A549 treated with CORT108297 at 1 μM for 4 hours (cell line): ENCODE results near the gene S100G. TPM values are rescaled to one million over a fixed set of nuclear protein-coding genes. Genes with fewer than 3 reads are reported as not detected.

ENCODE experiments used
- total RNA-seq: library from RNA; stranded (reverse); fragments of 200-300 nt; extraction: Qiagen RNA extraction; gene quantifications from 5 replicates; pipeline ENCODE4 v1.2.3, GENCODE V29; 2022

The S100G gene, protein sequence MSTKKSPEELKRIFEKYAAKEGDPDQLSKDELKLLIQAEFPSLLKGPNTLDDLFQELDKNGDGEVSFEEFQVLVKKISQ
- not detected in 5 replicates for total RNA-seq

DNA sequence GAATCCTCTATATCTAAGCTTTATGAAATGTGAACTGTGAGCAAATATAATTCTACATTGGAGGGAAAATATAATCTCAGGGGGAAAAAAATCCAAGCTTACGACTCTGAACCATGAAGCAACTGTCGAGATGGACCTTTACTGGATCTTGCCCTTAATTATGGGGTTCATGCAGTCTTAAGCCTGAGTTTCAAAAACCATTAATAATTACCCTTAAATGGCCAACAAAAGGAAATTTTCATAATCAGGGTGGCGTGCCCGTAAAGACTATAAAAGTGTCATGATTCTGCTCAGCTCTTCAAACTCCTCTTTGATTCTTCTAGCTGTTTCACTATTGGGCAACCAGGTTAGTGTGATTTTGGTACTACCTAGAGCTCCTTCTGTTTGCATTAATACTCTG, at the start of gene S100G:
Gene S100G, plus strand, starts transcription at position 301 of the 400 bp plus-strand sequence. CDS start 849 bp downstream, outside the sequence.

Other genes starting within 250 kb of the S100G start
- 9.5 to 11.7 TPM (median 10.2 TPM) in 5 replicates for gene CTPS2, start 62.5 kb downstream of the S100G start, total RNA-seq
- 20.7 to 24.7 TPM (median 21.8 TPM) in 5 replicates for gene SYAP1, start 69.5 kb downstream of the S100G start, total RNA-seq
- gene TXLNG, start 136.3 kb downstream of the S100G start, total RNA-seq: 14.1 to 17.3 TPM (median 14.5 TPM) in 5 replicates
- 158 to 191 TPM (median 161 TPM) in 5 replicates for gene RBBP7, start 220.2 kb downstream of the S100G start, total RNA-seq